HEK293 (cell line): ENCODE measurements around the gene VDAC1.

Experiments used
- CTCF ChIA-PET: fragments of 350-600 bp; formaldehyde crosslinking; extraction: SDS; loops from one replicate; lab custom pipeline; 2021; ENCODE audit warnings: antibody characterized with exemption; lab: Yijun Ruan, JAX
- POLR2A ChIA-PET: fragments of 300-600 bp; formaldehyde crosslinking; extraction: SDS; loops from one replicate; lab custom pipeline; 2020; ENCODE audit warnings: antibody characterized with exemption, inconsistent platforms; lab: Yijun Ruan, JAX
- H3K27ac ChIP-seq: fragments of 200-500 bp; sonication (Bioruptor generic); 2 replicates; pipeline ENCODE4 v1.5.1; 2014; ENCODE audit warnings: low read depth, low read length, control low read depth, inconsistent platforms; ENCODE audit errors: extremely low read depth
- H3K36me3 ChIP-seq, 2 experiments: fragments of 200-500 bp in 1 of 2; sonication (Bioruptor generic) in 1 of 2; 1 replicate in 1 of 2; 2 replicates in 1 of 2; pipeline ENCODE4 v1.5.1; 2014 to 2017; ENCODE audit warnings: inconsistent platforms in 2 of 2, low read length in 2 of 2; ENCODE audit not compliant: control insufficient read depth in 2 of 2, insufficient read depth in 1 of 2
- H3K4me1 ChIP-seq: fragments of 200-500 bp; sonication (Bioruptor generic); 2 replicates; pipeline ENCODE4 v1.5.1; 2014; ENCODE audit warnings: mild to moderate bottlenecking, low read length, inconsistent platforms; ENCODE audit not compliant: control insufficient read depth, insufficient read depth
- H3K4me3 ChIP-seq: 2 replicates; pipeline ENCODE4 v1.5.1; 2011; ENCODE audit warnings: low read depth, mild to moderate bottlenecking, control low read depth, low read length, moderate library complexity
- H3K9me3 ChIP-seq: fragments of 200-500 bp; sonication (Bioruptor generic); 2 replicates; pipeline ENCODE4 v1.5.1; 2014; ENCODE audit warnings: low read depth, low read length, inconsistent platforms; ENCODE audit not compliant: control insufficient read depth, insufficient read depth
- KLF16 ChIP-seq: fragments of 450-650 bp; formaldehyde crosslinking; IDR thresholded peaks from 2 replicates; pipeline ENCODE4 v1.5.1; 2017; ENCODE audit warnings: missing biosample characterization, missing genetic modification characterization
- MZF1 ChIP-seq: fragments of 450-650 bp; formaldehyde crosslinking; IDR thresholded peaks from 2 replicates; pipeline ENCODE4 v1.5.1; 2017; ENCODE audit warnings: missing biosample characterization, missing genetic modification characterization, borderline replicate concordance
- PRDM1 ChIP-seq: fragments of 450-650 bp; formaldehyde crosslinking; IDR thresholded peaks from 2 replicates; pipeline ENCODE4; 2016; ENCODE audit warnings: missing biosample characterization, missing genetic modification characterization
- RBAK ChIP-seq: fragments of 450-650 bp; formaldehyde crosslinking; IDR thresholded peaks from 2 replicates; pipeline ENCODE4 v1.5.1; 2016; ENCODE audit warnings: missing biosample characterization, missing genetic modification characterization
- SETDB1 ChIP-seq: IDR thresholded peaks from one replicate; pipeline ENCODE4 v1.6.1; 2017; ENCODE audit warnings: mild to moderate bottlenecking, low read length, moderate library complexity, mixed read lengths; ENCODE audit not compliant: insufficient read length
- TRIM28 ChIP-seq: IDR thresholded peaks from 2 replicates; pipeline ENCODE4 v1.6.1; 2011; ENCODE audit warnings: low read length, control low read depth, borderline replicate concordance
- ZNF426 ChIP-seq: fragments of 450-650 bp; formaldehyde crosslinking; IDR thresholded peaks from 2 replicates; pipeline ENCODE4 v1.5.1; 2017; ENCODE audit warnings: missing biosample characterization, missing genetic modification characterization, mild to moderate bottlenecking, inconsistent platforms, moderate library complexity
- ZNF473 ChIP-seq: fragments of 450-650 bp; formaldehyde crosslinking; IDR thresholded peaks from 2 replicates; pipeline ENCODE4 v1.5.1; 2017; ENCODE audit warnings: missing biosample characterization, missing genetic modification characterization
- ZNF558 ChIP-seq: fragments of 450-650 bp; formaldehyde crosslinking; IDR thresholded peaks from 2 replicates; pipeline ENCODE4 v1.5.1; 2016; ENCODE audit warnings: missing biosample characterization, missing genetic modification characterization
- ZNF624 ChIP-seq: fragments of 450-650 bp; formaldehyde crosslinking; IDR thresholded peaks from 2 replicates; pipeline ENCODE4 v1.5.1; 2017; ENCODE audit warnings: missing biosample characterization, missing genetic modification characterization
- ZNF776 ChIP-seq: fragments of 450-650 bp; formaldehyde crosslinking; IDR thresholded peaks from 2 replicates; pipeline ENCODE4 v1.5.0; 2017; ENCODE audit warnings: missing biosample characterization, missing genetic modification characterization, borderline replicate concordance
- ZNF792 ChIP-seq: fragments of 450-650 bp; formaldehyde crosslinking; IDR thresholded peaks from 2 replicates; pipeline ENCODE4 v1.5.1; 2016; ENCODE audit warnings: missing biosample characterization, missing genetic modification characterization
- TF ChIP-seq, protein P1 (sequence below): fragments of 450-650 bp; formaldehyde crosslinking; IDR thresholded peaks from 2 replicates; pipeline ENCODE4 v1.5.1; 2017; ENCODE audit warnings: missing biosample characterization, missing genetic modification characterization
- TF ChIP-seq, protein P2 (sequence below): fragments of 450-650 bp; formaldehyde crosslinking; IDR thresholded peaks from 2 replicates; pipeline ENCODE4 v1.5.1; 2017; ENCODE audit warnings: missing biosample characterization, missing genetic modification characterization
- TF ChIP-seq, protein P3 (sequence below): fragments of 450-650 bp; formaldehyde crosslinking; IDR thresholded peaks from 2 replicates; pipeline ENCODE4 v1.5.1; 2016; ENCODE audit warnings: missing biosample characterization, missing genetic modification characterization, low read depth
- TF ChIP-seq, protein P4 (sequence below): fragments of 450-650 bp; formaldehyde crosslinking; IDR thresholded peaks from 2 replicates; pipeline ENCODE4 v1.5.1; 2016; ENCODE audit warnings: missing biosample characterization, missing genetic modification characterization
- TF ChIP-seq, protein P5 (sequence below): fragments of 450-650 bp; formaldehyde crosslinking; IDR thresholded peaks from 2 replicates; pipeline ENCODE4 v1.5.0; 2017; ENCODE audit warnings: missing biosample characterization, missing genetic modification characterization, borderline replicate concordance

VDAC1 gene

DNA sequence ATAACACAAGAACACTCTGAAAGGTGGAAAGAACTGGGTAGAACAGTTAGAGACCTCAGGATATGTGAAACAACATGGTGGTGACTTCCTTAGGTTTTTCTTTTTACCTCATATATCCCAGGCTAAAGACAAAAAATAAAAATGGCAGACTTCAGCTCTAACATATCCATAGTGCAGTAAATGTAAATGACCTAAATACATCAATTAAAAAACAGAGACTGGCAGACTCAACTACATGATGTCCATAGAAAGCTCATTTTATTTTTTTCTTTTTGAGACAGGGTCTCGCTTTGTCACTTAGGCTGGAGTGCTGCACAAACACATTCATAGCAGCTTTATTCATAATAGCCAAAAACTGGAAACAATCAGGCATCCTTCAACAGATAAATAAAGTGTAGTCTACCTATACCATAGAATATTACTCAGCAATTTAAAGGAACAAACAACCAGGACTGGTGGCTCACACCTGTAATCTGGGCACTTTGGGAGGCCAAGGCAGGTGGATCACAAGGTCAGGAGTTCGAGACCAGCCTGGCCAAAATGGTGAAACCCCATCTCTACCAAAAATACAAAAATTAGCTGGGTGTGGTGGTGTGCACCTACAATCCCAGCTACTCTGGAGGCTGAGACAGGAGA is 41.2 kb downstream of the VDAC1 start:
- H3K27ac ChIP-seq, result no peak overlapping the region
- POLR2A ChIA-PET, result no interaction called here

DNA sequence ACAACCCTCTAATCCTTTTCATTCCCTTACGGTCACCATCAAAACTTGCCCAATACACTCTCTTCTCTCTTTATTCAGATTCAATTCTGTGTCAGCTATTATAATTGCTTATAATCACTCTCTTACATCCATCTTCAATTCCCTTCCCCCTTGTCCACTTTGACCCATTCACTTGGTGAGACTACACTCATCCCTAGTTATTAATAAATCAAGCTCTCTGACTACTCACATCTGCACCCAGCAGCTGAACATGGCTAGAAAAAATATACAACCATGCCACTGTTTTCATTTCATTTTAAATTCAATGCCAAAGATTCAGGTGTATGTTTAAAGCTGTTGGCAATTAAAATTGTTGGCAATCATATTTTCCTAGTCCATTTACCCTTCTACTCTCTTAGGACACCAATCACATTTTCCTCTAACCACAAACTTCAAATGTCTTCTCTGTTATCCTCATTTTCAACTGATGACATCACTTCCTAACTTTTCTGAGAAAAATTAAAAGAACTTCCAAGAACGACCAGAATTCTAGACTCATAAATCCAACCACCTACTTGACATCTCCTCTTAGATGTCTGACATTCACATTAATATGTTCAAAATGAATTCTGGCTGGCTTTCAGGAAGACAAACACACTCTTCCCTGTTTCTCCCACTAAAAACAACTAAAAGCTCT is 41.8 kb downstream of the VDAC1 start:
- no peaks in the 10 kb centered on the region for H3K9me3 ChIP-seq
- peaks cover 9% of the 10 kb centered on the region for H3K4me1 ChIP-seq
- H3K36me3 ChIP-seq, result peaks cover 15 to 17% of the 10 kb centered on the region in 2 experiments
- POLR2A ChIA-PET, result interaction anchor here (1.0 kb wide), 1 partner anchor 765 kb away, joined by 3 read pairs; no protein-coding TSS in a partner anchor
- H3K27ac ChIP-seq, result no peak overlapping the region
- TF ChIP-seq, protein P1, sequence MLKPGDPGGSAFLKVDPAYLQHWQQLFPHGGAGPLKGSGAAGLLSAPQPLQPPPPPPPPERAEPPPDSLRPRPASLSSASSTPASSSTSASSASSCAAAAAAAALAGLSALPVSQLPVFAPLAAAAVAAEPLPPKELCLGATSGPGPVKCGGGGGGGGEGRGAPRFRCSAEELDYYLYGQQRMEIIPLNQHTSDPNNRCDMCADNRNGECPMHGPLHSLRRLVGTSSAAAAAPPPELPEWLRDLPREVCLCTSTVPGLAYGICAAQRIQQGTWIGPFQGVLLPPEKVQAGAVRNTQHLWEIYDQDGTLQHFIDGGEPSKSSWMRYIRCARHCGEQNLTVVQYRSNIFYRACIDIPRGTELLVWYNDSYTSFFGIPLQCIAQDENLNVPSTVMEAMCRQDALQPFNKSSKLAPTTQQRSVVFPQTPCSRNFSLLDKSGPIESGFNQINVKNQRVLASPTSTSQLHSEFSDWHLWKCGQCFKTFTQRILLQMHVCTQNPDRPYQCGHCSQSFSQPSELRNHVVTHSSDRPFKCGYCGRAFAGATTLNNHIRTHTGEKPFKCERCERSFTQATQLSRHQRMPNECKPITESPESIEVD (tag by site-specific recombination), result peak; percentile 75
- TF ChIP-seq, protein P2, sequence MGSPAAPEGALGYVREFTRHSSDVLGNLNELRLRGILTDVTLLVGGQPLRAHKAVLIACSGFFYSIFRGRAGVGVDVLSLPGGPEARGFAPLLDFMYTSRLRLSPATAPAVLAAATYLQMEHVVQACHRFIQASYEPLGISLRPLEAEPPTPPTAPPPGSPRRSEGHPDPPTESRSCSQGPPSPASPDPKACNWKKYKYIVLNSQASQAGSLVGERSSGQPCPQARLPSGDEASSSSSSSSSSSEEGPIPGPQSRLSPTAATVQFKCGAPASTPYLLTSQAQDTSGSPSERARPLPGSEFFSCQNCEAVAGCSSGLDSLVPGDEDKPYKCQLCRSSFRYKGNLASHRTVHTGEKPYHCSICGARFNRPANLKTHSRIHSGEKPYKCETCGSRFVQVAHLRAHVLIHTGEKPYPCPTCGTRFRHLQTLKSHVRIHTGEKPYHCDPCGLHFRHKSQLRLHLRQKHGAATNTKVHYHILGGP (tag by site-specific recombination), result peak; percentile 83
- TF ChIP-seq KLF16 (tag by site-specific recombination), result no peak
- TF ChIP-seq, protein P3, sequence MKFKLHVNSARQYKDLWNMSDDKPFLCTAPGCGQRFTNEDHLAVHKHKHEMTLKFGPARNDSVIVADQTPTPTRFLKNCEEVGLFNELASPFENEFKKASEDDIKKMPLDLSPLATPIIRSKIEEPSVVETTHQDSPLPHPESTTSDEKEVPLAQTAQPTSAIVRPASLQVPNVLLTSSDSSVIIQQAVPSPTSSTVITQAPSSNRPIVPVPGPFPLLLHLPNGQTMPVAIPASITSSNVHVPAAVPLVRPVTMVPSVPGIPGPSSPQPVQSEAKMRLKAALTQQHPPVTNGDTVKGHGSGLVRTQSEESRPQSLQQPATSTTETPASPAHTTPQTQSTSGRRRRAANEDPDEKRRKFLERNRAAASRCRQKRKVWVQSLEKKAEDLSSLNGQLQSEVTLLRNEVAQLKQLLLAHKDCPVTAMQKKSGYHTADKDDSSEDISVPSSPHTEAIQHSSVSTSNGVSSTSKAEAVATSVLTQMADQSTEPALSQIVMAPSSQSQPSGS (tag by site-specific recombination), result peak; percentile 82
- CTCF ChIA-PET, result interaction anchor here (0.5 to 0.9 kb wide), 4 partner anchors 24 to 1465 kb away, joined by 3 to 4 read pairs (median 3); no protein-coding TSS in a partner anchor
- H3K4me3 ChIP-seq, result no peak overlapping the region

More for the DNA sequence above, 41.2 kb downstream of the VDAC1 start:
- TF ChIP-seq ZNF792 (tag by site-specific recombination) (no peak), SETDB1 (peak; percentile 72), ZNF558 (tag by site-specific recombination) (no peak)
- peaks cover 9% of the 10 kb centered on the region for H3K4me1 ChIP-seq
- H3K36me3 ChIP-seq, result peaks cover 8 to 13% of the 10 kb centered on the region in 2 experiments
- CTCF ChIA-PET, result interaction anchor here (0.5 to 0.7 kb wide), 2 partner anchors 33 to 564 kb away, joined by 3 to 4 read pairs; no protein-coding TSS in a partner anchor
- H3K9me3 ChIP-seq, result no peaks in the 10 kb centered on the region
- no peak overlapping the region for H3K4me3 ChIP-seq

DNA sequence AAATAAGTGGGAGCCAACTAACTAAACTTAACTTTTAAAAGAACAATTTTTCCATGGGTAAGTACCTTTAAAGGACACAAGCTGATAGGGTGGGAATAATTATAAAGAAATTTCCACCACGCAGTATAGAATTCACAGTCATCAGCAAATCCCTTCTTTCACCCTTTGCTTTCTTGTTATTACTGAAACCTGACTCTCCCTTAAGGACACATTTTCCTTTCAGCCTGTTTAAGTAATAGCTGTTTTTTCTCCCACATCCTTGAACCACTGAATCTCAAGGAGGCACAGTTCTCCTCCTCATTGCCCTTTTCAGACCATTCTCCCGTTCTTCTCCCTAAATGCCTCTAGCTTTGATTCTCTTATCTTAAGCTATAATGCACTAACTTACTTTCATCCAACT is 42.6 kb downstream of the VDAC1 start:
- POLR2A ChIA-PET, result interaction anchor here (0.6 to 1.0 kb wide), 2 partner anchors 765 to 1506 kb away, joined by 3 read pairs; no protein-coding TSS in a partner anchor
- CTCF ChIA-PET, result interaction anchor here (0.7 to 0.9 kb wide), 3 partner anchors 93 to 1464 kb away, joined by 3 to 4 read pairs (median 3); no protein-coding TSS in a partner anchor
- no peaks in the 10 kb centered on the region for H3K9me3 ChIP-seq
- peaks cover 20 to 25% of the 10 kb centered on the region in 2 experiments for H3K36me3 ChIP-seq
- no peak overlapping the region for H3K4me3 ChIP-seq
- H3K4me1 ChIP-seq, result peaks cover 9% of the 10 kb centered on the region
- H3K27ac ChIP-seq, result no peak overlapping the region
- TF ChIP-seq RBAK (tag by site-specific recombination), result no peak
- TF ChIP-seq TRIM28, result no peak
- TF ChIP-seq MZF1, result peak; percentile 50; the same call in 1 of the 2 replicates
- no peak for TF ChIP-seq ZNF473 (tag by site-specific recombination)
- TF ChIP-seq ZNF776 (tag by site-specific recombination), result no peak
- TF ChIP-seq, protein P4, sequence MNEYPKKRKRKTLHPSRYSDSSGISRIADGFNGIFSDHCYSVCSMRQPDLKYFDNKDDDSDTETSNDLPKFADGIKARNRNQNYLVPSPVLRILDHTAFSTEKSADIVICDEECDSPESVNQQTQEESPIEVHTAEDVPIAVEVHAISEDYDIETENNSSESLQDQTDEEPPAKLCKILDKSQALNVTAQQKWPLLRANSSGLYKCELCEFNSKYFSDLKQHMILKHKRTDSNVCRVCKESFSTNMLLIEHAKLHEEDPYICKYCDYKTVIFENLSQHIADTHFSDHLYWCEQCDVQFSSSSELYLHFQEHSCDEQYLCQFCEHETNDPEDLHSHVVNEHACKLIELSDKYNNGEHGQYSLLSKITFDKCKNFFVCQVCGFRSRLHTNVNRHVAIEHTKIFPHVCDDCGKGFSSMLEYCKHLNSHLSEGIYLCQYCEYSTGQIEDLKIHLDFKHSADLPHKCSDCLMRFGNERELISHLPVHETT (tag by site-specific recombination), result no peak
- no peak for TF ChIP-seq ZNF426 (tag by site-specific recombination)
- no peak for TF ChIP-seq ZNF624
- TF ChIP-seq, protein P1 (tag by site-specific recombination), result peak; percentile 84
- TF ChIP-seq, protein P5, sequence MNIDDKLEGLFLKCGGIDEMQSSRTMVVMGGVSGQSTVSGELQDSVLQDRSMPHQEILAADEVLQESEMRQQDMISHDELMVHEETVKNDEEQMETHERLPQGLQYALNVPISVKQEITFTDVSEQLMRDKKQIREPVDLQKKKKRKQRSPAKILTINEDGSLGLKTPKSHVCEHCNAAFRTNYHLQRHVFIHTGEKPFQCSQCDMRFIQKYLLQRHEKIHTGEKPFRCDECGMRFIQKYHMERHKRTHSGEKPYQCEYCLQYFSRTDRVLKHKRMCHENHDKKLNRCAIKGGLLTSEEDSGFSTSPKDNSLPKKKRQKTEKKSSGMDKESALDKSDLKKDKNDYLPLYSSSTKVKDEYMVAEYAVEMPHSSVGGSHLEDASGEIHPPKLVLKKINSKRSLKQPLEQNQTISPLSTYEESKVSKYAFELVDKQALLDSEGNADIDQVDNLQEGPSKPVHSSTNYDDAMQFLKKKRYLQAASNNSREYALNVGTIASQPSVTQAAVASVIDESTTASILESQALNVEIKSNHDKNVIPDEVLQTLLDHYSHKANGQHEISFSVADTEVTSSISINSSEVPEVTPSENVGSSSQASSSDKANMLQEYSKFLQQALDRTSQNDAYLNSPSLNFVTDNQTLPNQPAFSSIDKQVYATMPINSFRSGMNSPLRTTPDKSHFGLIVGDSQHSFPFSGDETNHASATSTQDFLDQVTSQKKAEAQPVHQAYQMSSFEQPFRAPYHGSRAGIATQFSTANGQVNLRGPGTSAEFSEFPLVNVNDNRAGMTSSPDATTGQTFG, result no peak
- TF ChIP-seq PRDM1, result peak; percentile 76
- TF ChIP-seq, all 188 proteins: peak for 3
